Naive thymus-derived CD4-positive, alpha-beta T cell (primary cell): ENCODE data around the gene MEX3C. TPM values are rescaled to one million over a fixed set of nuclear protein-coding genes. Genes with fewer than 3 reads are reported as not detected.

ENCODE experiments used
- ATAC-seq: fragments of 150-1000 bp; cut with Tn5 transposase; 2 replicates; pipeline ENCODE4 v1.10.0; 2021; ENCODE audit warnings: mild to moderate bottlenecking, moderate library complexity
- CTCF ChIA-PET: fragments of 350-600 bp; sonication (Branson Sonifier 250); formaldehyde crosslinking; loops from one replicate; lab custom pipeline; 2021; ENCODE audit warnings: antibody characterized with exemption; lab: Charles Lee
- POLR2A ChIA-PET: fragments of 350-600 bp; sonication (Branson Sonifier 250); formaldehyde crosslinking; loops from one replicate; lab custom pipeline; 2021; ENCODE audit warnings: antibody characterized with exemption, inconsistent platforms; lab: Charles Lee
- DNase-seq, 9 donors: peaks; one replicate each; pipeline versions ENCODE4 v3.0.0 to v3.0.0-alpha.2; 2020 to 2022; ENCODE audit warnings: mixed read lengths in 1 of 9
- H3K27ac ChIP-seq: one replicate; pipeline ENCODE4 v1.7.0; 2013; ENCODE audit warnings: mild to moderate bottlenecking, low read depth, low read length, moderate library complexity
- H3K27me3 ChIP-seq, 2 donors: one replicate each; pipeline ENCODE4 v1.7.0; 2013; ENCODE audit warnings: low read length in 2 of 2, mild to moderate bottlenecking in 2 of 2, moderate library complexity in 2 of 2; ENCODE audit not compliant: control insufficient read depth in 2 of 2, insufficient read depth in 2 of 2
- H3K36me3 ChIP-seq, 3 experiments: 1 replicate in 2 of 3; 2 replicates in 1 of 3; pipeline ENCODE4 v1.7.0; 2013; ENCODE audit warnings: low read length in 3 of 3, mild to moderate bottlenecking in 3 of 3, moderate library complexity in 1 of 3; ENCODE audit not compliant: insufficient read depth in 3 of 3, control insufficient read depth in 2 of 3
- H3K4me1 ChIP-seq, 2 donors: one replicate each; pipeline ENCODE4 v1.7.0; 2013; ENCODE audit warnings: low read length in 2 of 2, mild to moderate bottlenecking in 2 of 2, moderate library complexity in 1 of 2; ENCODE audit not compliant: control insufficient read depth in 2 of 2, insufficient read depth in 2 of 2
- H3K4me3 ChIP-seq: 2 replicates; pipeline ENCODE4 v1.7.0; 2013; ENCODE audit warnings: mild to moderate bottlenecking, low read length
- H3K9me3 ChIP-seq, 3 experiments: 1 replicate in 2 of 3; 2 replicates in 1 of 3; pipeline ENCODE4 v1.7.0; 2013; ENCODE audit warnings: low read length in 3 of 3; ENCODE audit not compliant: control insufficient read depth in 2 of 3
- H3K27ac Mint-ChIP-seq, 9 donors: one replicate each; pipeline ENCODE4 v1.8.0; 2020 to 2022; ENCODE audit warnings: mixed read lengths in 9 of 9, mild to moderate bottlenecking in 8 of 9, moderate library complexity in 5 of 9, inconsistent platforms in 2 of 9
- H3K27me3 Mint-ChIP-seq, 5 donors: one replicate each; pipeline ENCODE4 v1.8.0; 2021 to 2022; ENCODE audit warnings: mixed read lengths in 5 of 5, mild to moderate bottlenecking in 1 of 5
- H3K36me3 Mint-ChIP-seq, 5 donors: one replicate each; pipeline ENCODE4 v1.8.0; 2020 to 2022; ENCODE audit warnings: mixed read lengths in 5 of 5, mild to moderate bottlenecking in 3 of 5, inconsistent platforms in 1 of 5
- H3K4me1 Mint-ChIP-seq, 7 donors: one replicate each; pipeline ENCODE4 v1.8.0; 2020 to 2022; ENCODE audit warnings: mixed read lengths in 7 of 7, mild to moderate bottlenecking in 3 of 7, inconsistent platforms in 1 of 7
- H3K4me3 Mint-ChIP-seq, 10 donors: one replicate each; pipeline ENCODE4 v1.8.0; 2020 to 2022; ENCODE audit warnings: mild to moderate bottlenecking in 10 of 10, mixed read lengths in 10 of 10, moderate library complexity in 6 of 10, inconsistent platforms in 2 of 10
- H3K9me3 Mint-ChIP-seq, 11 donors: one replicate each; pipeline ENCODE4 v1.8.0; 2020 to 2022; ENCODE audit warnings: mixed read lengths in 11 of 11, mild to moderate bottlenecking in 4 of 11, inconsistent platforms in 1 of 11, moderate library complexity in 1 of 11
- intact Hi-C, 2 donors: fragments of 100-400 bp; cut with micrococcal nuclease; formaldehyde crosslinking; loops; one replicate each; pipeline ENCODE4 v1.15.1; 2023
- polyA plus RNA-seq, 2 donors: library from polyadenylated mRNA; unstranded; fragments of 300-500 nt; fragmentation: Illumina TruSeq; gene quantifications; one replicate each; pipeline ENCODE4 v1.2.3, GENCODE V29; 2021
- total RNA-seq, 6 experiments: library from RNA in 5 of 6; stranded (reverse) in 5 of 6; gene quantifications; 1 replicate in 5 of 6; 2 replicates in 1 of 6; pipeline ENCODE4 v1.2.3 and lab custom pipeline; 2021 to 2026

The MEX3C gene
- total and polyA plus RNA-seq, 7 experiments from 2014 or later = 4.3 to 68.8 (median 49.9) TPM

DNA sequence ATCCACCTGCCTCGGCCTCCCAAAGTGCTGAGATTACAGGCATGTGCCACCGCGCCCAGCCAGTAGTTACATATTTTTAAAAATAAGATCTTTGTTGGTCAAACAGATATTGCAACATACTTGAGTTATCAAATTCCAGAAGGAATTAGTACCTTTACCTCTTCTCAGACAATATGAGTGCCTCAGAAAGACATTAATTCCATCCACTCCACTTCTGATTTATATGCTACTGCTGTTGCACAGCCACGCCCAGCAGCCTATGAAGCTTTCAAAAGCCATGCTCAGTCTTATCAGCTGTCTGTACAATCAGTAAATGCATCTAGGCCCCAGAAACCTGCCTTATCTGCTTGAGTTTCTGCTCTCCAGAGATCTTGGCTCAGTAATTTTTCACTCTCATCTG, 47.8 kb downstream of the MEX3C start:
- intact Hi-C loops = loop anchor here (5.0 kb wide), 1 partner anchor 117 kb away; the partner anchor contains the start of gene SMAD4 (in 2 of the 2)
- CTCF ChIA-PET = no interaction called here

DNA sequence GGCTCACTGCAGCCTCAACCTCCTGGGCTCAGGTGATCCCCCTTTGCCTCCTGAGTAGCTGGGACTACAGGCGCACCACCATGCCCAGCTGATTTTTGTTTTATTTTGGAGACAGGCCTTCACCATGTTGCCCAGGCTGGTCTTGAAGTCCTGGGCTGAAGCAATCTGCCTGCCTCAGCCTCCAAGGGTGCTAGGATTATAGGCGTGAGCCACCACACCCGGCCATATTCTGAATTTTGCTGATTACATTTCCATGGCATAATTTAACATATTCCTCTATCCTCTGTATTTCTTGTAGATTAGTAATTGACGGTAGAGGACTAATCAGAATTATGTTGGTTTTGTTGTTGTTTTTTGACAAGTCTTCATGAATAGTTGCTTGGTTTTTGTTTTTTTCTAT, 50.6 kb downstream of the MEX3C start:
- Histone ChIP-seq H3K4me1 (peaks cover 5 to 6% of the 10 kb centered on the region in 2 donors), H3K36me3 (no peaks in the 10 kb centered on the region), H3K27me3 (no peaks in the 10 kb centered on the region), H3K27ac (no peak overlapping the region), H3K9me3 (no peaks in the 10 kb centered on the region), H3K4me3 (no peak overlapping the region)
- POLR2A ChIA-PET = no interaction called here
- Mint-ChIP-seq H3K9me3 (no peaks in the 10 kb centered on the region), H3K36me3 (peaks cover 0 to 4% (median 0%) of the 10 kb centered on the region in 5 donors), H3K27ac (no peak overlapping the region), H3K27me3 (no peaks in the 10 kb centered on the region), H3K4me3 (no peak overlapping the region), H3K4me1 (peaks cover under 1 to 19% (median 10%) of the 10 kb centered on the region in 7 donors)
- DNase-seq (no peak), ATAC-seq (no peak)
- CTCF ChIA-PET = no interaction called here
- intact Hi-C loops = no loop called here

More for the DNA sequence above, 47.8 kb downstream of the MEX3C start:
- Histone ChIP-seq H3K27ac (no peak overlapping the region), H3K9me3 (no peaks in the 10 kb centered on the region), H3K4me3 (no peak overlapping the region), H3K27me3 (no peaks in the 10 kb centered on the region), H3K36me3 (no peaks in the 10 kb centered on the region), H3K4me1 (peaks cover 22% of the 10 kb centered on the region in 2 donors)
- Mint-ChIP-seq H3K9me3 (no peaks in the 10 kb centered on the region), H3K27me3 (no peaks in the 10 kb centered on the region), H3K36me3 (peaks cover 0 to 4% (median 0%) of the 10 kb centered on the region in 5 donors), H3K4me1 (peaks cover 17 to 42% (median 35%) of the 10 kb centered on the region in 7 donors), H3K27ac (peak overlapping the region in 5 of 9 donors; percentile 26 to 78 (median 52)), H3K4me3 (no peak overlapping the region)
- POLR2A ChIA-PET = interaction anchor here (0.7 to 1.9 kb wide), 3 partner anchors 17 to 266 kb away, joined by 3 to 12 read pairs (median 3); no protein-coding TSS in a partner anchor
- DNase-seq (no peak), ATAC-seq (no peak)

DNA sequence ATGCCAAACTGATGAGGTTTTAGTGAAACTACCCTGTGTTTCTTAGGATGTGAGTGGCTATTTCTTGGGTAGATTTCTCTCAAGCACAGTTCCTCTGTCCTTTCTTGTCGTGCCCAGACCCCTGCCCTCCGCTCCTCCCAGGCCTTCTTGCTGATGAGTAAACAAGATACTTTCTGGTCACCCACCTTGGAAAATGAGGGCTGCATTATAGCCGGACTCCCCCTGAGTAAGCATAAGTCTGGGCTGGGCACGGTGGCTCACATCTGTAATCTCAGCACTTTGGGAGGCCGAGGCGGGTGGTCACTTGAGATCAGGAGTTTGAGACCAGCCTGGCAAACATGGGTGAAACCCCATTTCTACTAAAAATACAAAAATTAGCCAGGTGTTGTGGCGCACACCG, 58.5 kb downstream of the MEX3C start:
- ATAC-seq (no peak), DNase-seq (no peak)
- peaks cover 0 to 2% (median 0%) of the 10 kb centered on the region in 11 donors for H3K9me3 Mint-ChIP-seq
- H3K27ac ChIP-seq = no peak overlapping the region
- H3K27ac Mint-ChIP-seq = no peak overlapping the region
- H3K27me3 ChIP-seq = no peaks in the 10 kb centered on the region
- intact Hi-C loops = no loop called here
- peaks cover 0 to 1% (median 0%) of the 10 kb centered on the region in 5 donors for H3K36me3 Mint-ChIP-seq
- ChIA-PET POLR2A (no interaction called here), CTCF (no interaction called here)
- no peaks in the 10 kb centered on the region for H3K9me3 ChIP-seq
- H3K4me1 Mint-ChIP-seq = no peaks in the 10 kb centered on the region
- no peaks in the 10 kb centered on the region for H3K4me1 ChIP-seq
- H3K4me3 ChIP-seq = no peak overlapping the region
- no peaks in the 10 kb centered on the region for H3K36me3 ChIP-seq
- no peaks in the 10 kb centered on the region for H3K27me3 Mint-ChIP-seq
- no peak overlapping the region for H3K4me3 Mint-ChIP-seq

DNA sequence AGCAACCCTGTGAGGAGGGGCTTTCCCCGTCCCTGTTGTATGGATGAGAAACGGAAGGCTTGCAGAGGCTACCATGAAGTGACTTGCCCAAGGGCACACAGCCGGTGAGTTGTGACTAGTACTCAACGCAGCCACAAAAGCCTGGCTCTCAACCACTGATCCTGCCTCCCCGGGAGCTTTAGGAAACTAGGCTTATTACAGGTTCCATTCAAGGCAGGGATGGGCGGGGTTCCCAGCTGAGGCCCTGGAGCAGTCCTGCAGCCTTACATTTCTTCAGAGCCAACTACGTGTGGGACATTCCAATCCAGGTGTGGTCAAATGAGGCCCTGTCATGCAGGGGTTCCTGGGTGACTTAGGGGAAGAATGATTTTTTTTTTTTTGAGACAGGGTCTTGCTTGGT, 59.6 kb downstream of the MEX3C start:
- no peak for ATAC-seq
- no peak overlapping the region for H3K27ac Mint-ChIP-seq
- no peak overlapping the region for H3K4me3 Mint-ChIP-seq
- H3K36me3 ChIP-seq = no peaks in the 10 kb centered on the region
- H3K27ac ChIP-seq = no peak overlapping the region
- H3K9me3 ChIP-seq = no peaks in the 10 kb centered on the region
- DNase-seq = no peak
- no peaks in the 10 kb centered on the region for H3K4me1 Mint-ChIP-seq
- H3K27me3 ChIP-seq = no peaks in the 10 kb centered on the region
- no peaks in the 10 kb centered on the region for H3K4me1 ChIP-seq
- peaks cover 0 to 1% (median 0%) of the 10 kb centered on the region in 5 donors for H3K36me3 Mint-ChIP-seq
- no peak overlapping the region for H3K4me3 ChIP-seq
- intact Hi-C loops = no loop called here
- H3K27me3 Mint-ChIP-seq = no peaks in the 10 kb centered on the region
- H3K9me3 Mint-ChIP-seq = peaks cover 0 to 2% (median 0%) of the 10 kb centered on the region in 11 donors
- ChIA-PET POLR2A (no interaction called here), CTCF (no interaction called here)

DNA sequence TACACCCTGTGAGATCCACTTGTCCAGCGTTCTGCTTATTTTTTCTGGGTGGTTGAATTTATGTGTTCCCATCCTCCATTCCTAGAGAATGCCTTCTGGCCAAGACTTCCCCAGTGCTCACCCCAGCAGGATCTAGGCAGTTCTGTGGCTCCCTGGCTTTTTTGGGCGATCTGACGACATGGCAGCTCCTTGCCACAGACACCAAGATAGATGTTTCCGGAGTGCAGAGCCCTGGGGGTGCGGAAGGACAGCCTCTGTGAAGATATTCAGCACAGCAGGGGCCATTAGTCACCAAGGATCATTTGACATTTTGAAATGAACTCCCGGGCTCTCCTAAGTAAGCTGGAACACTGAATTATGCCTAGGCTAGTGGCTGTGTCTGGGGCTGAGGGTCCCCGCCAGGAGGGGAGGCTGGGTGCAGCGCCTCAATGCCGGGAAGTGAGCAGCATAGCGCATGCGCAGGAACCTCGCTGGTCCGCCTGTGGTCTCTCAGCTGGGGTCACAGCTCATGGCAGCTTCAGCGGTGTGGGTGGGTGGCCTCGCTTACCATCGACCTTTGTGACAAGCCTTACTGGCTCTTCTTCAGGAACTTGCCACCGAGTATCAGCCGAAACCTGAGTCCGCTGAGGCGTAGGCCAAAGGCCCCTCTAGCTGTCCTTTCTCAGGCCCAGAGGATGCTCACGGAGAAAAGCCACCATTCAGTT, 60.3 kb downstream of the MEX3C start:
- intact Hi-C loops = no loop called here
- POLR2A ChIA-PET = interaction anchor here (0.5 kb wide), 1 partner anchor 11 kb away, joined by 3 read pairs; no protein-coding TSS in a partner anchor

DNA sequence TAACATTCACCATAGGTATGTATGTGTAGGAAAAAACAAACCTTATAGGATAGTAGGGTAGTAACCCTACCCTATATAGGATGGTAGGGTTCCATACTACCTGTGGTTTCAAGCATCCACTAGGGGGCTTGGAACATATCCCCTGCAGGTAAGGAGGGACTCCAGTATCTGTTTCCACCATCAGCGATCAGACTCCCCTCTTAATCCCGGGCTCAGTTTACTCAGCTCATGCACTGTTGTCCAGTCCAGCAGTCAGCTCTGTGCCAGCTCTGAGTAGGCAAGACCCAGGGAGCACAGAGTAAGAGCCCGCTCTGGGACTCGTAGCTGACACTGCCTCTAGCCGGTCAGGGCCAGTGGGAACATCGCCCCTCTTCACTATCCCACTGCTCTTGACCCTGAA, 61.7 kb downstream of the MEX3C start:
- intact Hi-C loops = loop anchor here in 1 of 2 donors (1.0 kb wide), 2 partner anchors 17 to 60 kb away; no protein-coding TSS in a partner anchor
- Histone ChIP-seq H3K4me3 (no peak overlapping the region), H3K27ac (no peak overlapping the region), H3K36me3 (no peaks in the 10 kb centered on the region), H3K4me1 (no peaks in the 10 kb centered on the region), H3K27me3 (no peaks in the 10 kb centered on the region), H3K9me3 (no peaks in the 10 kb centered on the region)
- ChIA-PET POLR2A (no interaction called here), CTCF (no interaction called here)
- Mint-ChIP-seq H3K9me3 (peaks cover 0 to 3% (median 0%) of the 10 kb centered on the region in 11 donors), H3K36me3 (no peaks in the 10 kb centered on the region), H3K4me1 (no peaks in the 10 kb centered on the region), H3K4me3 (no peak overlapping the region), H3K27ac (no peak overlapping the region), H3K27me3 (no peaks in the 10 kb centered on the region)
- DNase-seq (peak in 4 of 9 donors; percentile 7 to 25 (median 16)), ATAC-seq (peak; percentile 55)

More for the DNA sequence above, 60.3 kb downstream of the MEX3C start:
- H3K4me1 ChIP-seq = no peaks in the 10 kb centered on the region
- Mint-ChIP-seq H3K4me1 (no peaks in the 10 kb centered on the region), H3K27me3 (no peaks in the 10 kb centered on the region), H3K9me3 (peaks cover 0 to 2% (median 0%) of the 10 kb centered on the region in 11 donors), H3K4me3 (no peak overlapping the region), H3K27ac (no peak overlapping the region), H3K36me3 (peaks cover 0 to 1% (median 0%) of the 10 kb centered on the region in 5 donors)
- CTCF ChIA-PET = no interaction called here
- no peaks in the 10 kb centered on the region for H3K27me3 ChIP-seq
- H3K27ac ChIP-seq = no peak overlapping the region
- no peaks in the 10 kb centered on the region for H3K9me3 ChIP-seq
- H3K4me3 ChIP-seq = no peak overlapping the region
- DNase-seq = no peak
- no peak for ATAC-seq
- no peaks in the 10 kb centered on the region for H3K36me3 ChIP-seq
